ENCODE results near the gene SGSH.
"Not testable (repeated sequence)": the region's sequence is repeated elsewhere in the genome, so short reads cannot be mapped to it uniquely, and the experiment has no call there.

SGSH gene

GRCh38 chr17:80253631-80254395 is 33.7 kb upstream of the SGSH start:
- DNase-seq (ENCODE audit: low read depth in 2 of 3, low spot score in 1 of 3): no peak

DNA sequence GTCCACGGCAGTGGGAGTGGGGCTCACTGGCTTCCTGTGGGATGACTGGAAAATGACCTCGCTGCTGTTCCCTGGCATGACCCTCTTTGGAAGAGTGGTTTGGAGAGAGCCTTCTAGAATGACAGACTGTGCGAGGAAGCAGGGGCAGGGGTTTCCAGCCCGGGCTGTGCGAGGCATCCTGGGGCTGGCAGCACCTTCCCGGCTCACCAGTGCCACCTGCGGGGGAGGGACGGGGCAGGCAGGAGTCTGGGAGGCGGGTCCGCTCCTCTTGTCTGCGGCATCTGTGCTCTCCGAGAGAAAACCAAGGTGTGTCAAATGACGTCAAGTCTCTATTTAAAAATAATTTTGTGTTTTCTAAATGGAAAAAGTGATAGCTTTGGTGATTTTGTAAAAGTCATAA is 32.7 kb upstream of the SGSH start:
- DNase-seq (ENCODE audit: low read depth in 2 of 3, low spot score in 1 of 3): peak; percentile 84 to 89 (median 84)

- DNase-seq (ENCODE audit: low read depth in 2 of 3, low spot score in 1 of 3): no peak
Observed at GRCh38 chr17:80251966-80252365, 31.8 kb upstream of the SGSH start.

GRCh38 chr17:80248894-80249710 is 29.0 kb upstream of the SGSH start:
- DNase-seq (ENCODE audit: low read depth in 2 of 3, low spot score in 1 of 3): no peak

DNA sequence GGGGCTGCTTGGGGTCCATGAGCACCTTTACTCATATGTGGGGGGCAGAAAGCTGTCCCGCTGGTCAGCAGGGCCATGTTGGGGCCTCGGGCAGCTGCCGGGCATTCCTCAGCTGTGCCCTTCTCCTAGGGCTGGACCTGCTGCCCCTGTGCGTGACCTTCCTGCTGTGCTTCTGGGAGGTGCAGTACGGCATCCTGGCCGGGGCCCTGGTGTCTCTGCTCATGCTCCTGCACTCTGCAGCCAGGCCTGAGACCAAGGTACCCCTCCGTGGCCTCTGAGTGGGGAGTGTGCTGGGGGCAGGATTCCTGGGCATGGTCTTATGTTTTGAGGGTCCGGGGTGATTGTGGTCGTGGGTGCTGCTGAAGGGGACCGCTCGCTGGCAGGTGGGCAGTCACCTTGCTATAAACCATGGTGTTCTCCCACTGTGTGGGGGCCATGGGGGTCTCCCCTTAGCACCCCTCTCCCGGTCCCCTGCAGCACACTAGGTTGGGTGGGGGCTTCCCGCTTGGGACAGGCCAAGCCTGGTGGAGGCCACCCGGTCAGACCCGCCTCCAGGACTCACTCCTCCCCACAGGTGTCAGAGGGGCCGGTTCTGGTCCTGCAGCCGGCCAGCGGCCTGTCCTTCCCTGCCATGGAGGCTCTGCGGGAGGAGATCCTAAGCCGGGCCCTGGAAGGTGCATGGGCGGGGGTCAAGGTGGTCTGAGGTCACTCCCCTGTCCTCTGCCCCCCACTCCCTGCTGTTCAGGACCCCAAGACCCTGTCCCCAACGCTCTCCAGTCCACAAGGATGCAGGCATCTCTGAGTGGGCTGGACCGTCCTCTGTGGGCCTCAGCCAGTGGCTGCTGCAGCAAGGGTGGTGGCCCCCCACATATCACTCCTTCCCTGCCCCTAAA is 28.1 kb upstream of the SGSH start:
- DNase-seq (ENCODE audit: low read depth in 2 of 3, low spot score in 1 of 3): no peak

- DNase-seq (ENCODE audit: low read depth in 2 of 3, low spot score in 1 of 3): no peak
Observed at GRCh38 chr17:80247561-80247960, 27.4 kb upstream of the SGSH start.

DNA sequence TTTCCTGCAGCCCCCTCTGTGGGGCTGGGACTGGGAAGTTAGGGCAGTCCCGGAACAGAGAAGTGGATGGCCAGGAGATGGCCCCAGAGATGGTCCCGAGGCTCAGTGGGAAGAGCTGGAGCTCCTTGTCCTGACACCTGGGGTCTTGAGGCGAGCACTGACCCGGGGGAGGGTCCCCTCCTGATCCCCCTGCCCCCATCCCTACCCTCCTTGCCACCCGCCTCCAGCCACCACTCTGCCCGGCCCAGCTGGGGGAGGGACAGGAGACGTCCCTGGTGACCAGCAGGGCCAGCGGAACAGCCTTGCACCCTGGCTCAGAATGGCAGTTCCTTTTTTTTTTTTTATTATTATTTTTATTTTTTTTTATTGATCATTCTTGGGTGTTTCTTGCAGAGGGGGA is 26.6 kb upstream of the SGSH start:
- DNase-seq (ENCODE audit: low read depth in 2 of 3, low spot score in 1 of 3): no peak

DNA sequence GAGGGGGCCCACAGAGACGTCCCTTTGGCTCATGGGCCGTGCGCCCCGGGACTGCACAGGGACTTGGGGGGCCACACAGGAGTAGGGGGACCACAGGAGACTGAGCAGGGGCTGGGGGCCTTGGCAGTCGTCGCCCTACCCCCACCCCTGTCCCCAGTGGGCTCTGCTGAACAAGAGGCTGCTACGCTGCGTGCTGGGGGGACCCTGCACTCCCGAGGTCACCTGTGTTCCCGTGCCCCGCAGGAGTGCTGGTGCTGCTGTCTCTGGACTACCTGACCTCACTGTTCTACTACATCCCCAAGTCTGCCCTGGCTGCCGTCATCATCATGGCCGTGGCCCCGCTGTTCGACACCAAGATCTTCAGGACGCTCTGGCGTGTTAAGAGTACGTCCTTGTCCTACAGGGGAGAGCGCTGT is 26.1 kb upstream of the SGSH start:
- no peak for DNase-seq (ENCODE audit: low read depth in 2 of 3, low spot score in 1 of 3)

DNA sequence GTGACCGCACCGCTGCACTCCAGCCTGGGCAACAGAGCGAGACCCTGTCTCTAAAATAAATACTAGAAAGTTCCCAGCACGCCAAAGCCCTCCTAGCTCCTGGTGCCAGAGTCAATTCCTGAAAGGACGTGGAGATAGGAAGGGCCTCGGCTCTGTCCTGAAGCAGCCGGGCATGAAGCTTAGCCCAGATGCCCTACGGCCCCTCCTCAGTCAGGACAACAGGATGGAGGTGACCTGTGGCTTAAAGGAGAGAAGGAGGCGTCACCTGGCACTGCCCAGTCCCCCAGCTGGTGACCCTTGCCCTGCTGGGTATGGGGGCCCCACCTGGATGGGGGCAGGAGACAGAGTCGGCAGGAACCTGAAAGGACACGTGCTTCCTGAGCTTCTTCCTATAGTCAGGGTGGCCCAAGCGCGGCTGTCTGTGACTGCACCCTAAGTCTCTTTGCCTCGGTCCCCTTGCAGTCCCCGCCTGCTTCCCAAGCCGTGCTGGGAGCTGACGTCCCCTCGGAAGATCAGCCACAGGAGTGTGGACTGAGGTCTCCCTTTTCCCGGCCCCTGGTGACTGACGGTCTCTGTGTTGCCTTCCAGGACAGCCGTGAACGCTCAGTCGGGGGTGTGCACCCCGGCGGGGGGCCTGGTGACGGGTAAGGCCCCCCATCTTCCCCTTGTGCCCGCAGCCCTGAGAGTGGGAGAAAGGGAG is 25.6 kb upstream of the SGSH start:
- no peak for DNase-seq (ENCODE audit: low read depth in 2 of 3, low spot score in 1 of 3)

DNA sequence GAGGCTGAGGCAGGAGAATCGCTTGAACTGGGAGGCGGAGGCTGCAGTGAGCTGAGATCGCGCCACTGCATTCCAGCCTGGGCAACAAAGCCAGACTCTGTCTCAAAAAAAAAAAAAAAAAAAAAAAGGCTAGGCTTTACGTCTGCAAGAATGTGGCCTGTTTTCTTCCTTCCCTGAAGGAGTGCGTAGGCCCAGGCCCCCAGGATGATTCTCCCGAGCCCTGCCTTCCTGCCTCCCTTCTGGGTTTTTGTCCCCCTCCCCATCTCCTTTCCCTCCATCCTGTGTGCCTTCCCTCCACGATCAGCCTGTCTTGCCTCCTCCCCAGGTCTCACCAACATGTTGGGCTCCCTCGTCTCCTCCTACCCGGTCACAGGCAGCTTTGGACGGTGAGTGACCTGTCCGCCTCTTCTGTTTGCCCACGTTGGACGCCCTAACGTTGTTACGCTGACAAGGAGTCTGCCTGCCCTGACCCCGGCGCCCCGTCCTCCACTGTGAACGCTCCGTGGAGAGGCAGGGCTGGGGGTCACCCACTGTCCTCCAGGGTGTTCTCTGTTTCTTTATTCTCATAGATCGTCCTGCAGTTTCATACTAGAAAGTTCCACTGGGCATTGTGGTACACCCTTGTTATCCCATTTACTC is 24.9 kb upstream of the SGSH start:
- DNase-seq (ENCODE audit: low read depth in 2 of 3, low spot score in 1 of 3): no peak

GRCh38 chr17:80244448-80244847 is 24.3 kb upstream of the SGSH start:
- not testable (repeated sequence) for DNase-seq (ENCODE audit: low read depth in 2 of 3, low spot score in 1 of 3)

DNA sequence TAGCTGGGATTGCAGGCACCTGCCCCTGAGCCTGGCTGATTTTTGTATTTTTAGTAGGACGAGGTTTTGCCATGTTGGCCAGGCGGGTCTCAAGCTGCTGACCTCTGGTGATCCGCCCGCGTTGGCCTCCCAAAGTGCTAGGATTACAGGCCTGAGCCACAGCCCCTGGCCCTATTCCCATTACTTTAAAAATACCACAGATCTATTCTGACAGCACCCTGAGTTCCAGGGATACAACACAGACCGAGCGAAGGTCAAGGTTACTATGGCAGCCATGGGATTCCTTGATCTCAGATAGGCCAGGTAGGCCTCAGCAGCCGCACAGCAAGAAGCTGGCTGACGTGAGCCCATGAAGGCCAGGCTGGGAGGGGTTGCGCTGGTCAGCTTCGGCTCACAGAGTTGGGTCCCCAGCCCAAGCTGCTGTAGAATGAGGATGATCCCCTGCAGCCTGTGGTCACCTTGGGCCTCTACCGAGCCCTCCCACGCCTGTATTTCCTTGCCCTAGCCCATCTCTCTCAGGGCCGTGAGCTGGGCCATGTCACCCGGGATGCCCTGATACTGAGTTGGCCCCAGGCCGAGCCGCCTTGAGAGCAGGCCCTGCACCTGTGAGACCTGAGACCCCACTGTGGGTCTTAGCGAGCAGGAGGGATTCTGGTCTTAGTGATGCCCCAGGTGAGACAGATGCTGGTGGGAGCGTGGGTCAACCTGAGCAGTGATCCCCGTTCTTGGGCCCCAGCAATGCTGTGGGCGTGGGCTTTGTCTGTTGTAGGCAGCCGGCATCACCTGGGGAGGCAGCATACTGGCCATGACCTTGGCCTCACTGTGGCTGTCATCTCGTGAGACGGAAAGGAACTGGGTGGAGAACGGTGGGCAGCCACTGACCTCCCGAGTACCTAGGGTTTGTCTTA is 23.6 kb upstream of the SGSH start:
- no peak for DNase-seq (ENCODE audit: low read depth in 2 of 3, low spot score in 1 of 3)

DNA sequence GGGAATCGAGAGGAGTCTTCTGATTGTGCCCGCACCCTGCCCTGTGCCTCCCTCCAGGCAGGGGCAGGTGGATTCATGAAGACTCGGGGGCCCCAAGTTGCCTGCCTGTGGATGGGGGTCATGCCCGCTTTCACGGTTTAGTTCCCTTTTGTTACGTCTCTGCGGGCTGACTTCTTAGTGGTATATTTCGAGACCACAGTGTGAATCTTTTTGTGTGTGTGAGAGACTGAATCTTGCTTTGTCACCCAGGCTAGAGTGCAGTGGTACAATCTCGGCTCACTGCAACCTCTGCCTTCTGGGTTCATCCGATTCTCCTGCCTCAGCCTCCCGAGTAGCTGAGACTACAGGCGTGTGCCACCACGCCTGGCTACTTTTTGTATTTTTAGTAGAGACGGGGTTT is 22.4 kb upstream of the SGSH start:
- DNase-seq (ENCODE audit: low read depth in 2 of 3, low spot score in 1 of 3): no peak

- DNase-seq (ENCODE audit: low read depth in 2 of 3, low spot score in 1 of 3): no peak
Observed at GRCh38 chr17:80237386-80237785, 17.3 kb upstream of the SGSH start.

- DNase-seq (ENCODE audit: low read depth in 2 of 3, low spot score in 1 of 3): no peak
Observed at GRCh38 chr17:80236911-80237310, 16.8 kb upstream of the SGSH start.

GRCh38 chr17:80233202-80233601 is 13.1 kb upstream of the SGSH start:
- DNase-seq (ENCODE audit: low read depth in 2 of 3, low spot score in 1 of 3): no peak

GRCh38 chr17:80232438-80232837 is 12.3 kb upstream of the SGSH start:
- no peak for DNase-seq (ENCODE audit: low read depth in 2 of 3, low spot score in 1 of 3)

- DNase-seq (ENCODE audit: low read depth in 2 of 3, low spot score in 1 of 3): no peak
Observed at GRCh38 chr17:80229011-80229410, 8.9 kb upstream of the SGSH start.

GRCh38 chr17:80228477-80228876 is 8.3 kb upstream of the SGSH start:
- DNase-seq (ENCODE audit: low read depth in 2 of 3, low spot score in 1 of 3): no peak
